Progenitor cell of endocrine pancreas (in vitro differentiated cells): ENCODE results near the gene LAMTOR5. TPM values are rescaled to one million over a fixed set of nuclear protein-coding genes. Genes with fewer than 3 reads are reported as not detected.

Experiments used
- DNase-seq: peaks from one replicate; pipeline ENCODE4 v3.0.0; 2021; ENCODE audit warnings: low spot score; ENCODE audit not compliant: unreplicated experiment
- H3K27ac Mint-ChIP-seq: 2 replicates; pipeline ENCODE4 v1.8.0; 2021; ENCODE audit warnings: mild to moderate bottlenecking, moderate library complexity, mixed read lengths
- H3K27me3 Mint-ChIP-seq: 2 replicates; pipeline ENCODE4 v1.8.0; 2021; ENCODE audit warnings: mixed read lengths
- H3K36me3 Mint-ChIP-seq: 2 replicates; pipeline ENCODE4 v1.8.0; 2022; ENCODE audit warnings: mixed read lengths; ENCODE audit not compliant: insufficient read depth
- H3K4me1 Mint-ChIP-seq: 2 replicates; pipeline ENCODE4 v1.8.0; 2021; ENCODE audit warnings: low read depth, mixed read lengths
- H3K4me3 Mint-ChIP-seq: 2 replicates; pipeline ENCODE4 v1.8.0; 2021; ENCODE audit warnings: low read depth, mild to moderate bottlenecking, moderate library complexity, mixed read lengths
- H3K9me3 Mint-ChIP-seq: 2 replicates; pipeline ENCODE4 v1.8.0; 2021; ENCODE audit warnings: low read depth, mixed read lengths
- CTCF ChIP-seq: fragments of 200-600 bp; sonication (generic); IDR thresholded peaks from one replicate; pipeline ENCODE4 v1.5.0; 2021; ENCODE audit warnings: antibody characterized with exemption, mild to moderate bottlenecking; ENCODE audit not compliant: unreplicated experiment
- total RNA-seq: library from RNA; stranded (reverse); gene quantifications from 2 replicates; pipeline ENCODE4 v1.2.1, GENCODE V29; 2021

The LAMTOR5 gene
- total RNA-seq, 1 donor from 2014 or later = 99.8 TPM

GRCh38 chr1:110428946-110429345, 21.5 kb upstream of the LAMTOR5 start:
- Mint-ChIP-seq H3K4me3 (no peak overlapping the region), H3K27me3 (peaks cover 33% of the 10 kb centered on the region), H3K9me3 (no peaks in the 10 kb centered on the region), H3K36me3 (no peaks in the 10 kb centered on the region), H3K4me1 (no peaks in the 10 kb centered on the region), H3K27ac (no peak overlapping the region)
- no peak for DNase-seq
- TF ChIP-seq CTCF = no peak

GRCh38 chr1:110426854-110427253, 19.4 kb upstream of the LAMTOR5 start:
- Mint-ChIP-seq H3K36me3 (no peaks in the 10 kb centered on the region), H3K4me1 (no peaks in the 10 kb centered on the region), H3K27ac (no peak overlapping the region), H3K27me3 (peaks cover 37% of the 10 kb centered on the region), H3K4me3 (no peak overlapping the region), H3K9me3 (no peaks in the 10 kb centered on the region)
- no peak for DNase-seq
- TF ChIP-seq CTCF = no peak

GRCh38 chr1:110425612-110426152, 18.2 kb upstream of the LAMTOR5 start:
- DNase-seq = no peak
- Mint-ChIP-seq H3K9me3 (no peaks in the 10 kb centered on the region), H3K36me3 (no peaks in the 10 kb centered on the region), H3K4me3 (no peak overlapping the region), H3K27me3 (peaks cover 25% of the 10 kb centered on the region), H3K4me1 (no peaks in the 10 kb centered on the region), H3K27ac (no peak overlapping the region)
- TF ChIP-seq CTCF = no peak

- H3K36me3 Mint-ChIP-seq = no peaks in the 10 kb centered on the region
- no peak overlapping the region for H3K4me3 Mint-ChIP-seq
- H3K4me1 Mint-ChIP-seq = no peaks in the 10 kb centered on the region
- no peak for TF ChIP-seq CTCF
- no peak for DNase-seq
- no peak overlapping the region for H3K27ac Mint-ChIP-seq
- peaks cover 18% of the 10 kb centered on the region for H3K27me3 Mint-ChIP-seq
- H3K9me3 Mint-ChIP-seq = no peaks in the 10 kb centered on the region
Measured at GRCh38 chr1:110424699-110425611, 17.5 kb upstream of the LAMTOR5 start.

GRCh38 chr1:110420874-110421793, 13.6 kb upstream of the LAMTOR5 start:
- Mint-ChIP-seq H3K9me3 (no peaks in the 10 kb centered on the region), H3K27ac (no peak overlapping the region), H3K4me3 (no peak overlapping the region), H3K36me3 (no peaks in the 10 kb centered on the region), H3K4me1 (no peaks in the 10 kb centered on the region), H3K27me3 (peaks cover 15% of the 10 kb centered on the region)
- no peak for DNase-seq
- no peak for TF ChIP-seq CTCF
